ENCODE data around the gene POLR1B. TPM values are rescaled to one million over a fixed set of nuclear protein-coding genes. Genes with fewer than 3 reads are reported as not detected.
A peak's percentile ranks its signal among the peaks of the same experiment; 100 is the strongest.

POLR1B gene
- total and polyA plus RNA-seq, 4 donors, result 6.5 to 23.8 (median 10.8) TPM

DNA sequence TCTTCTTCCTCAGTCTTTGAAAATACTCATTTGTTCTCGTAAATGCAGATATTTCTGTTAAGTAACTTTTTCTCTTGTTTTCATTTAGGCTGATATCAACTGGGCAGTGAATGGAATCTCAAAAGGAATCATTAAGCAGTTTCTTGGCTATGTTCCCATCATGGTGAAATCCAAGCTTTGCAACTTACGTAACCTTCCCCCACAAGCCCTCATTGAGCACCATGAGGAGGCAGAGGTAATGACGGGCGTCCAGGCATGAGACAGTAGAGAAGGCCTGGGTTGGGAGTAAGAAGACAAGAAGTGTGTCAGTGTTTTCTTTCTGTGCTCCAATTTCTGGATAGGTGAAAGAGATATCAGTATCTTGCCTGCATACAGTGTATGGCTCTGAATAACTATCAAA lies 5.1 kb downstream of the POLR1B start:
- TF ChIP-seq JUND (IDR thresholded peaks at IDR 0.05), result peak; percentile 18 to 36
- peak; percentile 46 for TF ChIP-seq SP1 (IDR thresholded peaks at IDR 0.05)
- TF ChIP-seq GABPA (IDR thresholded peaks at IDR 0.05 in 1 of 2, conservative IDR thresholded peaks at IDR 0.05 in 1 of 2), result peak in 1 of 2 donors; percentile 68
- TF ChIP-seq YY1 (IDR thresholded peaks at IDR 0.05), result peak; percentile 68
- peak; percentile 46 to 64 for TF ChIP-seq HNF4A (conservative IDR thresholded peaks at IDR 0.05)
- TF ChIP-seq, protein P1, sequence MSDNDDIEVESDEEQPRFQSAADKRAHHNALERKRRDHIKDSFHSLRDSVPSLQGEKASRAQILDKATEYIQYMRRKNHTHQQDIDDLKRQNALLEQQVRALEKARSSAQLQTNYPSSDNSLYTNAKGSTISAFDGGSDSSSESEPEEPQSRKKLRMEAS (IDR thresholded peaks at IDR 0.05), result peak; percentile 84
- no peak for TF ChIP-seq ATF3 (IDR thresholded peaks at IDR 0.05)
- no peak for TF ChIP-seq FOXA2 (IDR thresholded peaks at IDR 0.05)
- TF ChIP-seq RAD21 (IDR thresholded peaks at IDR 0.05), result peak; percentile 21 to 39
- no peak for TF ChIP-seq TAF1 (conservative IDR thresholded peaks at IDR 0.05)
- no peak for TF ChIP-seq HNF4G (IDR thresholded peaks at IDR 0.05)
- peak; percentile 41 to 72 for TF ChIP-seq RXRA (IDR thresholded peaks at IDR 0.05)
- H3K4me3 ChIP-seq (ENCODE audit: low read depth in 1 of 3, low read length in 3 of 3), result no peak overlapping the region
- DNase-seq (ENCODE audit: low spot score), result no peak
- no peak overlapping the region for H3K9ac ChIP-seq (ENCODE audit: low read depth in 1 of 2, low read length in 2 of 2)
- WGBS, result 41% methylated on average over 4 of the region's 4 CpGs
- H3K27ac ChIP-seq (ENCODE audit: low read depth in 1 of 2, low read length in 2 of 2), result peak overlapping the region; percentile 40 to 60
- H3K4me1 ChIP-seq (ENCODE audit: control insufficient read depth in 4 of 4, insufficient read depth in 4 of 4, low read length in 3 of 4), result peaks cover 7 to 28% (median 16%) of the 10 kb centered on the region in 4 donors
- H3K9me3 ChIP-seq (ENCODE audit: control insufficient read depth in 4 of 4, low read length in 3 of 4), result no peaks in the 10 kb centered on the region
- peaks cover 7 to 36% (median 21%) of the 10 kb centered on the region in 4 donors for H3K36me3 ChIP-seq (ENCODE audit: control insufficient read depth in 4 of 4, insufficient read depth in 3 of 4, low read depth in 1 of 4, low read length in 3 of 4)
- no peaks in the 10 kb centered on the region for H3K27me3 ChIP-seq (ENCODE audit: control insufficient read depth in 4 of 4, insufficient read depth in 4 of 4, low read length in 3 of 4)

DNA sequence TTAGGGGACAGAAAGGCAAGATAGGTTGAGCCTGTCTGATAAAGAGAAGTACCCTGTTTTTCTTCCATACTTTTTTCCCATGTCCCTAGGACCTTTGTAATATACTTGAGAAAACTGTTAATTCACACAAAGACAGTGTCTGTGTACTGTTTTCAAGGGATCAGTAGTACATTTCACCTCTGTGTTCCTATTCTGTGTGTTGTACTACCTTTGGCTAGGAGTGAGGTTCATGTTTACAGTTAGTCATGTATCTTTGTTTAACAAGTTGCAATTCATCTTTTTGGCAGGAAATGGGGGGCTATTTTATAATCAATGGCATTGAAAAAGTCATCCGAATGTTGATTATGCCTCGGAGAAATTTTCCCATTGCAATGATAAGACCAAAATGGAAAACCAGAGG lies 6.7 kb downstream of the POLR1B start:
- Histone ChIP-seq H3K9ac (ENCODE audit: low read depth in 1 of 2, low read length in 2 of 2) (no peak overlapping the region), H3K9me3 (ENCODE audit: control insufficient read depth in 4 of 4, low read length in 3 of 4) (no peaks in the 10 kb centered on the region), H3K36me3 (ENCODE audit: control insufficient read depth in 4 of 4, insufficient read depth in 3 of 4, low read depth in 1 of 4, low read length in 3 of 4) (peaks cover 10 to 50% (median 34%) of the 10 kb centered on the region in 4 donors), H3K4me3 (ENCODE audit: low read depth in 1 of 3, low read length in 3 of 3) (no peak overlapping the region), H3K27ac (ENCODE audit: low read depth in 1 of 2, low read length in 2 of 2) (no peak overlapping the region), H3K27me3 (ENCODE audit: control insufficient read depth in 4 of 4, insufficient read depth in 4 of 4, low read length in 3 of 4) (no peaks in the 10 kb centered on the region), H3K4me1 (ENCODE audit: control insufficient read depth in 4 of 4, insufficient read depth in 4 of 4, low read length in 3 of 4) (peaks cover 1 to 13% (median 6%) of the 10 kb centered on the region in 4 donors)
- no peak for DNase-seq (ENCODE audit: low spot score)
- TF ChIP-seq HNF4A (conservative IDR thresholded peaks at IDR 0.05), result peak; percentile 43 to 66
- peak; percentile 28 for TF ChIP-seq FOXA2 (IDR thresholded peaks at IDR 0.05)
- no peak for TF ChIP-seq TAF1 (conservative IDR thresholded peaks at IDR 0.05)
- peak in 1 of 2 donors; percentile 26 for TF ChIP-seq RXRA (IDR thresholded peaks at IDR 0.05)
- TF ChIP-seq ATF3 (IDR thresholded peaks at IDR 0.05), result no peak
- TF ChIP-seq NR2F2 (IDR thresholded peaks at IDR 0.05), result no peak
- TF ChIP-seq EGR1 (IDR thresholded peaks at IDR 0.05; ENCODE audit: low read depth in 2 of 2), result no peak
- WGBS, result 60% methylated on average over 2 of the region's 2 CpGs

DNA sequence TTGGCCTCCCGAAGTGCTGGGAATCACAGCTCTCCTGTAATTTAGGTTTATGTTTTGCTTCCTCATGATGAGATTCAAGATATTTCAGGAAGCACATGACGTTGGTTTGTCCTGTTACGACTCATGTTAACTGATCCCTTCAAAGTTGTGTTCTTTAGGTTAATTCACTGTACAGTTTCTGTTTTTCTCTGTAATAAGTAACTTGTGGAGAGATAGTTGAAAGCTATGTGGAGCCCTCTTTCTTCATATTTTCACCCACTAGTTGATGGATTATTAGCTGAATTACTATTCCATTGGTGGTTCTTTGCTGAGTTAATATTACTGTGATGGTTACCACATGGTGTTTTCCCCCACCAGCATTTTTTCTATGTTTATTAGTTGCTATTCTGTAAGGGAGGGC lies 23.8 kb downstream of the POLR1B start:
- H3K4me1 ChIP-seq (ENCODE audit: control insufficient read depth in 4 of 4, insufficient read depth in 4 of 4, low read length in 3 of 4), result no peaks in the 10 kb centered on the region
- H3K9me3 ChIP-seq (ENCODE audit: control insufficient read depth in 4 of 4, low read length in 3 of 4), result no peaks in the 10 kb centered on the region
- no peaks in the 10 kb centered on the region for H3K27me3 ChIP-seq (ENCODE audit: control insufficient read depth in 4 of 4, insufficient read depth in 4 of 4, low read length in 3 of 4)
- peaks cover 16 to 69% (median 47%) of the 10 kb centered on the region in 4 donors for H3K36me3 ChIP-seq (ENCODE audit: control insufficient read depth in 4 of 4, insufficient read depth in 3 of 4, low read depth in 1 of 4, low read length in 3 of 4)
- no peak overlapping the region for H3K9ac ChIP-seq (ENCODE audit: low read depth in 1 of 2, low read length in 2 of 2)
- H3K27ac ChIP-seq (ENCODE audit: low read depth in 1 of 2, low read length in 2 of 2), result no peak overlapping the region
- no peak overlapping the region for H3K4me3 ChIP-seq (ENCODE audit: low read depth in 1 of 3, low read length in 3 of 3)
- 85% methylated on average over 3 of the region's 3 CpGs for WGBS
- DNase-seq (ENCODE audit: low spot score), result no peak
- TF ChIP-seq HNF4A (conservative IDR thresholded peaks at IDR 0.05) (no peak), RAD21 (IDR thresholded peaks at IDR 0.05) (no peak), ATF3 (IDR thresholded peaks at IDR 0.05) (no peak), GABPA (IDR thresholded peaks at IDR 0.05 in 1 of 2, conservative IDR thresholded peaks at IDR 0.05 in 1 of 2) (no peak), FOXA2 (IDR thresholded peaks at IDR 0.05) (no peak), SP1 (IDR thresholded peaks at IDR 0.05) (no peak), EGR1 (IDR thresholded peaks at IDR 0.05; ENCODE audit: low read depth in 2 of 2) (no peak), HNF4G (IDR thresholded peaks at IDR 0.05) (no peak), REST (IDR thresholded peaks at IDR 0.05) (no peak), TAF1 (conservative IDR thresholded peaks at IDR 0.05) (no peak), FOXA1 (IDR thresholded peaks at IDR 0.05) (no peak), RXRA (IDR thresholded peaks at IDR 0.05) (no peak), YY1 (IDR thresholded peaks at IDR 0.05) (no peak)
- TF ChIP-seq, protein P2, sequence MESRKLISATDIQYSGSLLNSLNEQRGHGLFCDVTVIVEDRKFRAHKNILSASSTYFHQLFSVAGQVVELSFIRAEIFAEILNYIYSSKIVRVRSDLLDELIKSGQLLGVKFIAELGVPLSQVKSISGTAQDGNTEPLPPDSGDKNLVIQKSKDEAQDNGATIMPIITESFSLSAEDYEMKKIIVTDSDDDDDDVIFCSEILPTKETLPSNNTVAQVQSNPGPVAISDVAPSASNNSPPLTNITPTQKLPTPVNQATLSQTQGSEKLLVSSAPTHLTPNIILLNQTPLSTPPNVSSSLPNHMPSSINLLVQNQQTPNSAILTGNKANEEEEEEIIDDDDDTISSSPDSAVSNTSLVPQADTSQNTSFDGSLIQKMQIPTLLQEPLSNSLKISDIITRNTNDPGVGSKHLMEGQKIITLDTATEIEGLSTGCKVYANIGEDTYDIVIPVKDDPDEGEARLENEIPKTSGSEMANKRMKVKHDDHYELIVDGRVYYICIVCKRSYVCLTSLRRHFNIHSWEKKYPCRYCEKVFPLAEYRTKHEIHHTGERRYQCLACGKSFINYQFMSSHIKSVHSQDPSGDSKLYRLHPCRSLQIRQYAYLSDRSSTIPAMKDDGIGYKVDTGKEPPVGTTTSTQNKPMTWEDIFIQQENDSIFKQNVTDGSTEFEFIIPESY (IDR thresholded peaks at IDR 0.05), result no peak
- TF ChIP-seq, protein P1 (IDR thresholded peaks at IDR 0.05), result no peak
